ENCODE data around the gene CLVS2. TPM values are rescaled to one million over a fixed set of nuclear protein-coding genes. Genes with fewer than 3 reads are reported as not detected.

The CLVS2 gene
- total RNA-seq, 1 donor from 2014 or later, result not detected

DNA sequence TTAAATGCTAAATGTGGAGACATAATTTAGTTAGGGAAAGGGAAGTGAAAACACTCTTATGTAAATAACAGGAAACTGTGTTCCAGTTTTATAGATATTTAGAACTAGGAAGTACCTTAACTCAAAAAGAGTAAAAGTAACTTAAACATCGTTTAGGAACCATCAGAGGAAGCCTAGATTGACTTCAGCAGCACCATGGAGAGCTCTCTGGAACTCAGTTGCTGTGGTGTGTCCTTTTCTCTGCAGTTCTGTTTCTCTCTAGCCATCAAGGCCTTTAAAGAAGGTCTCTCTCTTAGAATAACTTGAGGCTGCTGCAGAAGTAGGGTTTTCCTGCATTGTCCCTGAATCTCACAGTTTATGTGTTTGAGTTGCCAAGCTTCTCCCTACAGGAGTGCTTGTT lies 26.9 kb downstream of the CLVS2 start:
- no peak for DNase-seq (ENCODE audit: low spot score)

GRCh38 chr6:123024976-123025375 lies 28.9 kb downstream of the CLVS2 start:
- no peak for DNase-seq (ENCODE audit: low spot score)

GRCh38 chr6:123027408-123027807 lies 31.4 kb downstream of the CLVS2 start:
- DNase-seq (ENCODE audit: low spot score), result no peak

GRCh38 chr6:123028263-123028662 lies 32.2 kb downstream of the CLVS2 start:
- DNase-seq (ENCODE audit: low spot score), result no peak

- no peak for DNase-seq (ENCODE audit: low spot score)
Measured at GRCh38 chr6:123030282-123030681, 34.2 kb downstream of the CLVS2 start.

DNA sequence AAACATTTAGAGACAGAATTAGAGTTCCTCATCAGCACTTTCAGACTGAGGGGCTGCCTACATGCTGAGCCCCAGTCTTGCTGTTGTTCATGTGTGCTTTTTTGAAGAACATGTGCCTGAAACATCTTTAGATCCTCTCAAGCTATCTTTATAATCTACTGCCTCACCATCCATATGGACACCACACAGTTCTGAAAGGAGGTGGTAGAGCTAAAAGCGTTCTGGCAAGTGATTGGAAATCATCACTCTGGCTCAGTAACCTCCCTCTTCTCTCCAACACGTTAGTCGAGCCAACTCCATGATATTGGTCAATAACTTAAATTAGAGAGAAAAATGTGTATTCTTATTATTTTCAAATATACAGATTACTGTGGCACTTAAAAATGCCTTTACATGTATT lies 40.6 kb downstream of the CLVS2 start:
- DNase-seq (ENCODE audit: low spot score), result no peak

DNA sequence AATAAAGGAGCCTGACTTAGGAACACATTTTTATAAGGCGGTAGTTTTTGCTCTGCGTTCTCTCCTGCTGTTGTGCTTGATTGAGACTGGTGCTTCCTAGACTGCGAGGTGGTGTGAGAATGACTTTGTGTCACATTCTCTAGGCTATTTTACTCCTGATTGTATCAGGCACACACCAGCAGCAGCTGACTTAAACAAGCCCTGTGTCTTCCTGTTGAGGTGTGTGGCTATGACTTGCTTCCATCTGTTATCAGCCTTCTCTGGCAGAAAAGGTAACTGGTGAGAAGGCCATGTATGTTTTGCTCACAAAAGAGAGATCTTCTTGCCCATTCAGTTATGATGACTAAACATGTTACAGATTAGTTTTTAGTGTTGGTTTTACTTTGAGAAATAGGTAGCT lies 43.4 kb downstream of the CLVS2 start:
- no peak for DNase-seq (ENCODE audit: low spot score)

GRCh38 chr6:123042401-123042800 lies 46.4 kb downstream of the CLVS2 start:
- no peak for DNase-seq (ENCODE audit: low spot score)

DNA sequence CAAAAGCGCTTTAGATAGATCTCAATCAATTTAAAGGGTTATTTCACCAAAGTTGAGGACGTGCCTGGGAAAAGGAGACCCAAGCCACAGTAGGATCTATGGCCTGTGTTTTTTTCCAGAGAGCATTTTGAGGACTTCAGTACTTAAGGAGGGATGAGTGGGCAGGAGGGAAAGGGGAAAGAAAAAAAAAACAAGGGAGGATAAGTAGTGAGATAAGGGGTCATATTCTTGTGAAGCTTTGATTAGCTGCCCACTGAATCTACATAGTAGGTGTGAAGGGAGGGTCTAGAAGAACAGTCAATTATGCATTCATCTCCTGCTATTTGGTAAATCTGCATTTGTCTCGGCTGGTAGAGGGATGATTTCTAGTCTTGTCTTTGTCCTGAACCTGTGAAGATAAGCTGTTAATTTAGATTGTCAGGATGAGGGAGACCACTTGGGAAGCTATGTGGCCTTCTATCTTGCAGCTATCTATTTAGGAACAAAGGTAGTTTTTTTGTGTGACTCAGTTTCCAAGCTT lies 48.4 kb downstream of the CLVS2 start:
- no peak for DNase-seq (ENCODE audit: low spot score)

GRCh38 chr6:123053602-123054225 lies 57.7 kb downstream of the CLVS2 start:
- DNase-seq (ENCODE audit: low spot score), result no peak

DNA sequence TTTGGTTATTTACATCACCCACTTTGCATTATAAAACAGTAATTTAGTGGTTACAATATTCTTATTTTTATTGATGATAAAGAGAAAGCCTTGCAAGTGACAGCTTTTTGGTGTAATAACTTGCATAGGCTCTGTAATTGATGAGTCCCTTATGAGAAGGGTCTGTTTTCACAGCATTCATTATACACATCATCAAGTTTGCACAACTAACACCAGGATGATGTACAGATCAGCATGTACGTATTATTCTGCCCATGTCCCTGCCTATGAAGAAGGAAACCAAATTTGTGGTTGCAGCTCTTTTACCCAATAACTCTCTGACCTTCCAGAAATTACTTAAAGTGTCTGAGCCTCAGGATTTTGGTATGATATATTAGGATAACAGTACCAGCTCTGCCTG lies 59.2 kb downstream of the CLVS2 start:
- no peak for DNase-seq (ENCODE audit: low spot score)

- DNase-seq (ENCODE audit: low spot score), result no peak
Measured at GRCh38 chr6:123062670-123063069, 66.6 kb downstream of the CLVS2 start.

DNA sequence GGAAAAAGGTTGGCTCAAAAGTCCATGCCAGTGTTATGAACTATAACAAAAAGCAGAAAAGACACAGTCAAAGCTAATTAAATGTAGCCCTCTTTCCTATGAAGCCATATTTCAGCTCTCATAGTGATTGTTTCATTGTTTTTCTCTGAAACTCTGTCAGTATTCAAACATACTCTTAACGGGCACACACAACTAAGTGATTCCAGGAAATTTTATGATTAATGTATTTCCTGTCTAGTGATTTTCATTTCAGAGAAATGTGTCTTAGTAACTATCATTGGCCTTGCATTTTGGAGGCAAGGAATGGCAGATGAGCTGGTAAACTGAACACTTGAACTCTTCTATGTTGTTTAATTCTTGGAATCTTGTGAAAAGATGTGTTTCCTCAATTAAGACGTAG lies 68.0 kb downstream of the CLVS2 start:
- no peak for DNase-seq (ENCODE audit: low spot score)

- no peak for DNase-seq (ENCODE audit: low spot score)
Measured at GRCh38 chr6:123074616-123075015, 78.6 kb downstream of the CLVS2 start.

DNA sequence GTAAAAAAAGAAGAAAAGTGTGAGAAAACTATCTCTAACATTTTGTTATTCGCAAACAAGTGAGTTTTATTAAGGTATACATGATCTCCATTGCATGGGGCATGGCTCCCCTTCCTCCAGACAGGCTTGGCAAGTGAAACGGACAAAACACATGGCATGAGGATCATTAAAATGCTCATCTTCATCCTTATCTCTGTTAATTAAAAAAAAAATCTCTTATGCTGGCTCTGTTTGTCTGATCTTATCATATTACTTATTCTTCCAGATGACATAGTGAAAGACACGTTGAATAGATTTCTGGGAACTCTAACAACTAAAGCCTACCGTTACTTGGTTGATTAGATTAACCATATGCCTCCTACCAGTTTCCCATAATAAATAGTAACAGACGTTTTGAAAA lies 89.4 kb downstream of the CLVS2 start:
- DNase-seq (ENCODE audit: low spot score), result no peak

- no peak for DNase-seq (ENCODE audit: low spot score)
Measured at GRCh38 chr6:123089226-123089625, 93.2 kb downstream of the CLVS2 start.

- DNase-seq (ENCODE audit: low spot score), result no peak
Measured at GRCh38 chr6:123091091-123091895, 95.3 kb downstream of the CLVS2 start.

DNA sequence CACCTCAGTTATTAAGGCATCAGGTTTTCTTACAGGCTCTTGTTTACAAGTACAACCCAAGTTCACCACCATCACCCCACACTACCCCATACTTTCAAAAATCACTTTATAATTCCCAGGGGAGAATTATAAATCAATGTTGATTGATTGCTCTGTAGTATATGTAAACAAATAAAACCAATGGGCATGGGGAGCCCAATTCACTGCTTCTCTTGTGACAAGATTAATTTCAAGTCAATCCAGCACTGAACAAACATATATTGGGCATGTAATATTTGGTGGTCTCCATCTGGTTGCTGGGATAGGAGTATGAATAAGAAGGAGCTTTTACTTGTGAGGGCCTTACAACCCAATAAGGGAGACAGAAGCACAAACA lies 95.8 kb downstream of the CLVS2 start:
- DNase-seq (ENCODE audit: low spot score), result no peak

- DNase-seq (ENCODE audit: low spot score), result no peak
Measured at GRCh38 chr6:123094795-123095194, 98.8 kb downstream of the CLVS2 start.

DNA sequence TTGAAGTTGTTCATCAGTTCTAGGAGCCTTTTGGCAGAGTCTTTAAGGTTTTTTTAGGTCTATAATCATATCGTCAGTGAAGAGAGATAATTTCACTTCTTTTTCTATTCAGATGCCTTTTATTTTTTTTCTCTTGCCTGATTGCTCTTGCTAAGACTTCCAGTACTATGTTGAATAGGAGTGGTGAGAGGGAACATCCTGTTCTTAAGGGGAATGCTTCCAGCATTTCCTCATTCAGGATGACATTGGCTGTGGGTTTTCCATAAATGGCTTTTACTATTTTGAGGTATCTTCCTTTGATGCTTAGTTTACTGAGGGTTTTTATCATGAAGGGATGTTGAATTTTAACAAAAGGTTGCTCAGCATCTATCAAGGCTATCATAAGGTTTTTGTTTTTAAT lies 109.5 kb downstream of the CLVS2 start:
- no peak for DNase-seq (ENCODE audit: low spot score)

DNA sequence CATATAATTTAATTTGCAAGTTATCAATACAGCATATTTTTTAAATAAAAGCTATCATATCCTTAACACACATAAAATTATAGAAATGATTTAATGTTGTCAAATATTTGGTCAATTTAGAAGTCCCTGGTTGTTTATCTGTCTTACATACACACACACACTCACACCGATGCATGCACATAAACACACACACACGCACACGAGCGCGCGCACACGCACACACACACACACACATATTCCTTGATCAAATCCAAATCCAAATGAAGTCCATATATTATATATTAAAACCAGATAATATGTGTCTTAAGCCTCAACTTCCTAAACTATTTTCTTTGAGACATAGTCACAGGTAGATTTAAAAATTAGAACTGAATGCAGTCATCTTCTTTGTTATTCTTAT lies 120.3 kb downstream of the CLVS2 start:
- DNase-seq (ENCODE audit: low spot score), result no peak

GRCh38 chr6:123117145-123117908 lies 121.3 kb downstream of the CLVS2 start:
- DNase-seq (ENCODE audit: low spot score), result no peak
